ENCODE results near the gene FAIM2. TPM values are rescaled to one million over a fixed set of nuclear protein-coding genes. Genes with fewer than 3 reads are reported as not detected.

The FAIM2 gene
- total and polyA plus RNA-seq, 10 of the 15 experiments (the other 5 are each of a cell fraction or from before 2014, with no cell fraction given) = not detected

- in situ Hi-C loops (cut with MboI) (no loop called here), intact Hi-C loops (cut with micrococcal nuclease; ENCODE audit: unreplicated experiment) (no loop called here)
- Histone ChIP-seq H3K9me3 (replicated peaks; ENCODE audit: control insufficient read depth, insufficient read depth, low read length) (no peaks in the 10 kb centered on the region), H2AFZ (ENCODE audit: control insufficient read depth, low read depth, low read length) (no peak overlapping the region), H3K4me2 (ENCODE audit: control insufficient read depth, insufficient read depth) (no peak overlapping the region), H3K4me3 (no peak overlapping the region), H3K27ac (ENCODE audit: control insufficient read depth, insufficient read depth) (no peak overlapping the region), H3K79me2 (ENCODE audit: control insufficient read depth, insufficient read depth, low read length) (peaks cover 6% of the 10 kb centered on the region), H3K36me3 (ENCODE audit: control insufficient read depth in 2 of 2, insufficient read depth in 2 of 2, low read length in 1 of 2) (no peaks in the 10 kb centered on the region; a peak in 1 of 4 replicates), H3K9ac (ENCODE audit: control insufficient read depth, insufficient read depth, low read length) (no peak overlapping the region), H3K27me3 (replicated peaks in 1 of 2; ENCODE audit: control insufficient read depth in 2 of 2, insufficient read depth in 2 of 2, low read length in 1 of 2) (no peaks in the 10 kb centered on the region), H3K4me1 (ENCODE audit: control insufficient read depth, insufficient read depth, low read length) (peaks cover 25% of the 10 kb centered on the region), H4K20me1 (ENCODE audit: control insufficient read depth, insufficient read depth) (no peaks in the 10 kb centered on the region)
- CTCF ChIA-PET = interaction anchor here (0.7 kb wide), 1 partner anchor 107 kb away, joined by 3 read pairs; no protein-coding TSS in a partner anchor
- RAD21 ChIA-PET (ENCODE audit: unreplicated experiment) = no interaction called here
- TF ChIP-seq SMARCA5 (IDR thresholded peaks at IDR 0.05) = no peak
- no peak for TF ChIP-seq SUPT20H (IDR thresholded peaks at IDR 0.05; ENCODE audit: borderline replicate concordance, control insufficient read depth, low read depth, low read length)
- TF ChIP-seq EZH2 (IDR thresholded peaks at IDR 0.05; ENCODE audit: borderline replicate concordance, control insufficient read depth, low read depth, low read length) = no peak
- TF ChIP-seq ETV6 (conservative IDR thresholded peaks at IDR 0.05 in 1 of 2, IDR thresholded peaks at IDR 0.05 in 1 of 2; ENCODE audit: borderline replicate concordance in 1 of 2, low read depth in 1 of 2) = no peak
- no peak for TF ChIP-seq SMAD1 (IDR thresholded peaks at IDR 0.05; ENCODE audit: low read depth, partially characterized antibody)
- no peak for TF ChIP-seq LARP7 (IDR thresholded peaks at IDR 0.05)
- TF ChIP-seq EGR1 (IDR thresholded peaks at IDR 0.05; ENCODE audit: borderline replicate concordance in 1 of 2, low read depth in 2 of 2, low read length in 2 of 2) = no peak
- no peak for TF ChIP-seq YY1 (IDR thresholded peaks at IDR 0.05; ENCODE audit: low read depth, low read length)
- TF ChIP-seq IRF4 (IDR thresholded peaks at IDR 0.05; ENCODE audit: low read depth, low read length) = no peak
- no peak for TF ChIP-seq ZNF384 (IDR thresholded peaks at IDR 0.05; ENCODE audit: borderline replicate concordance, low read depth, low read length)
- no peak for TF ChIP-seq EED (IDR thresholded peaks at IDR 0.05; ENCODE audit: low read depth)
- no peak for TF ChIP-seq HDAC6 (IDR thresholded peaks at IDR 0.05; ENCODE audit: unreplicated experiment)
- no peak for TF ChIP-seq SMAD5 (IDR thresholded peaks at IDR 0.05; ENCODE audit: low read depth)
- BruUV-seq (replicated peaks) = no TSS peak
- FAIRE-seq = no peak
- POLR2A ChIA-PET = no interaction called here
- DNase-seq (ENCODE audit: low read depth, low spot score) = no peak
- 85% methylated on average over 7 of the region's 7 CpGs for WGBS (ENCODE audit: insufficient coverage, insufficient replicate concordance, low lambda C conversion rate, missing lambda C conversion rate)
- SMC1A ChIA-PET (ENCODE audit: uncharacterized antibody, unreplicated experiment) = no interaction called here
- no peak for ATAC-seq
Observed at GRCh38 chr12:49818241-49818895, 85.3 kb downstream of the FAIM2 start.

Other genes with a start within 250 kb of the FAIM2 start
Only the 7 nearest of the 12 such genes appear.
- gene NCKAP5L, start 75.5 kb downstream of the FAIM2 start, total RNA-seq (2014; rRNA removed) = 8.2 TPM in 2 replicates
- 4.3 and 4.4 TPM in 2 replicates for gene NCKAP5L, start 75.5 kb downstream of the FAIM2 start, total RNA-seq (2014; rRNA removed; fragmentation: Illumina TruSeq; extraction: Trizol)
- gene NCKAP5L, start 75.5 kb downstream of the FAIM2 start, total RNA-seq (2021) = 14.8 and 15.8 TPM in 2 replicates
- 2.1 and 3.1 TPM in 2 replicates for gene NCKAP5L, start 75.5 kb downstream of the FAIM2 start, polyA plus RNA-seq (2011; rRNA removed)
- gene NCKAP5L, start 75.5 kb downstream of the FAIM2 start, polyA plus RNA-seq (2014; fragmentation: Illumina TruSeq; extraction: Trizol) = 1.1 and 3.4 TPM in 2 replicates
- under 1 TPM; 0.03 to 0.16 TPM for gene NCKAP5L, start 75.5 kb downstream of the FAIM2 start, polyA plus RNA-seq (2014; fragmentation: Nextera tagmentation; extraction: Ambion mirVana)
- gene NCKAP5L, start 75.5 kb downstream of the FAIM2 start, polyA plus RNA-seq (2014; rRNA removed) = 8.1 and 10.7 TPM in 2 replicates
- gene NCKAP5L, start 75.5 kb downstream of the FAIM2 start, polyA plus RNA-seq (2016; fragmentation: Nextera tagmentation; extraction: Ambion mirVana) = 1 to 10 TPM; 4.4 to 5.5 TPM
- 5.8 and 6.0 TPM in 2 replicates for gene BCDIN3D, start 60.8 kb downstream of the FAIM2 start, total RNA-seq (2014; rRNA removed)
- gene BCDIN3D, start 60.8 kb downstream of the FAIM2 start, total RNA-seq (2014; rRNA removed; fragmentation: Illumina TruSeq; extraction: Trizol) = 6.2 and 6.4 TPM in 2 replicates
- 5.6 and 7.1 TPM in 2 replicates for gene BCDIN3D, start 60.8 kb downstream of the FAIM2 start, total RNA-seq (2021)
- gene BCDIN3D, start 60.8 kb downstream of the FAIM2 start, polyA plus RNA-seq (2011; rRNA removed) = 3.7 and 4.1 TPM in 2 replicates
- gene BCDIN3D, start 60.8 kb downstream of the FAIM2 start, polyA plus RNA-seq (2014; fragmentation: Illumina TruSeq; extraction: Trizol) = 6.7 and 7.8 TPM in 2 replicates
- gene BCDIN3D, start 60.8 kb downstream of the FAIM2 start, polyA plus RNA-seq (2014; fragmentation: Nextera tagmentation; extraction: Ambion mirVana) = 1 to 10 TPM; 5.5 to 6.3 TPM
- 4.7 and 7.2 TPM in 2 replicates for gene BCDIN3D, start 60.8 kb downstream of the FAIM2 start, polyA plus RNA-seq (2014; rRNA removed)
- gene BCDIN3D, start 60.8 kb downstream of the FAIM2 start, polyA plus RNA-seq (2016; fragmentation: Nextera tagmentation; extraction: Ambion mirVana) = 1 to 10 TPM; 6.5 to 6.8 TPM
- gene AQP2, start 46.8 kb upstream of the FAIM2 start, total RNA-seq (2014; rRNA removed) = not detected in 2 replicates
- gene AQP2, start 46.8 kb upstream of the FAIM2 start, total RNA-seq (2014; rRNA removed; fragmentation: Illumina TruSeq; extraction: Trizol) = not detected in 2 replicates
- not detected in 2 replicates for gene AQP2, start 46.8 kb upstream of the FAIM2 start, total RNA-seq (2021)
- gene AQP2, start 46.8 kb upstream of the FAIM2 start, polyA plus RNA-seq (2011; rRNA removed) = not detected in 2 replicates
- not detected in 2 replicates for gene AQP2, start 46.8 kb upstream of the FAIM2 start, polyA plus RNA-seq (2014; fragmentation: Illumina TruSeq; extraction: Trizol)
- not detected for gene AQP2, start 46.8 kb upstream of the FAIM2 start, polyA plus RNA-seq (2014; fragmentation: Nextera tagmentation; extraction: Ambion mirVana)
- gene AQP2, start 46.8 kb upstream of the FAIM2 start, polyA plus RNA-seq (2014; rRNA removed) = not detected in 2 replicates
- not detected for gene AQP2, start 46.8 kb upstream of the FAIM2 start, polyA plus RNA-seq (2016; fragmentation: Nextera tagmentation; extraction: Ambion mirVana)
- not detected in 2 replicates for gene AQP5, start 58.0 kb upstream of the FAIM2 start, total RNA-seq (2014; rRNA removed)
- not detected in 2 replicates for gene AQP5, start 58.0 kb upstream of the FAIM2 start, total RNA-seq (2014; rRNA removed; fragmentation: Illumina TruSeq; extraction: Trizol)
- gene AQP5, start 58.0 kb upstream of the FAIM2 start, total RNA-seq (2021) = not detected in 2 replicates
- not detected in 2 replicates for gene AQP5, start 58.0 kb upstream of the FAIM2 start, polyA plus RNA-seq (2011; rRNA removed)
- not detected in 2 replicates for gene AQP5, start 58.0 kb upstream of the FAIM2 start, polyA plus RNA-seq (2014; fragmentation: Illumina TruSeq; extraction: Trizol)
- gene AQP5, start 58.0 kb upstream of the FAIM2 start, polyA plus RNA-seq (2014; fragmentation: Nextera tagmentation; extraction: Ambion mirVana) = not detected
- not detected in 2 replicates for gene AQP5, start 58.0 kb upstream of the FAIM2 start, polyA plus RNA-seq (2014; rRNA removed)
- not detected for gene AQP5, start 58.0 kb upstream of the FAIM2 start, polyA plus RNA-seq (2016; fragmentation: Nextera tagmentation; extraction: Ambion mirVana)
- gene AQP6, start 69.0 kb upstream of the FAIM2 start, total RNA-seq (2014; rRNA removed) = not detected in 2 replicates
- not detected in 2 replicates for gene AQP6, start 69.0 kb upstream of the FAIM2 start, total RNA-seq (2014; rRNA removed; fragmentation: Illumina TruSeq; extraction: Trizol)
- not detected in 2 replicates for gene AQP6, start 69.0 kb upstream of the FAIM2 start, total RNA-seq (2021)
- gene AQP6, start 69.0 kb upstream of the FAIM2 start, polyA plus RNA-seq (2011; rRNA removed) = not detected in 2 replicates
- gene AQP6, start 69.0 kb upstream of the FAIM2 start, polyA plus RNA-seq (2014; fragmentation: Illumina TruSeq; extraction: Trizol) = not detected in 2 replicates
- not detected for gene AQP6, start 69.0 kb upstream of the FAIM2 start, polyA plus RNA-seq (2014; fragmentation: Nextera tagmentation; extraction: Ambion mirVana)
- not detected in 2 replicates for gene AQP6, start 69.0 kb upstream of the FAIM2 start, polyA plus RNA-seq (2014; rRNA removed)
- not detected for gene AQP6, start 69.0 kb upstream of the FAIM2 start, polyA plus RNA-seq (2016; fragmentation: Nextera tagmentation; extraction: Ambion mirVana)
- gene RACGAP1, start 121.6 kb upstream of the FAIM2 start, total RNA-seq (2014; rRNA removed) = 68.3 and 76.5 TPM in 2 replicates
- 74.2 and 75.9 TPM in 2 replicates for gene RACGAP1, start 121.6 kb upstream of the FAIM2 start, total RNA-seq (2014; rRNA removed; fragmentation: Illumina TruSeq; extraction: Trizol)
- gene RACGAP1, start 121.6 kb upstream of the FAIM2 start, total RNA-seq (2021) = 87.9 and 95.5 TPM in 2 replicates
- gene RACGAP1, start 121.6 kb upstream of the FAIM2 start, polyA plus RNA-seq (2011; rRNA removed) = 86.0 and 113 TPM in 2 replicates
- gene RACGAP1, start 121.6 kb upstream of the FAIM2 start, polyA plus RNA-seq (2014; fragmentation: Illumina TruSeq; extraction: Trizol) = 82.0 and 93.1 TPM in 2 replicates
- gene RACGAP1, start 121.6 kb upstream of the FAIM2 start, polyA plus RNA-seq (2014; fragmentation: Nextera tagmentation; extraction: Ambion mirVana) = 10 to 100 TPM; 32.4 to 40.7 TPM
- 47.3 and 59.2 TPM in 2 replicates for gene RACGAP1, start 121.6 kb upstream of the FAIM2 start, polyA plus RNA-seq (2014; rRNA removed)
- 10 to 100 TPM; 78.2 TPM for gene RACGAP1, start 121.6 kb upstream of the FAIM2 start, polyA plus RNA-seq (2016; fragmentation: Nextera tagmentation; extraction: Ambion mirVana)
- 0.05 and 0.28 TPM in 2 replicates for gene ASIC1, start 153.7 kb upstream of the FAIM2 start, total RNA-seq (2014; rRNA removed)
- not detected in 2 replicates for gene ASIC1, start 153.7 kb upstream of the FAIM2 start, total RNA-seq (2014; rRNA removed; fragmentation: Illumina TruSeq; extraction: Trizol)
- gene ASIC1, start 153.7 kb upstream of the FAIM2 start, total RNA-seq (2021) = 0.13 and 0.26 TPM in 2 replicates
- gene ASIC1, start 153.7 kb upstream of the FAIM2 start, polyA plus RNA-seq (2011; rRNA removed) = 0.14 and 0.27 TPM in 2 replicates
- 0.08 and 0.09 TPM in 2 replicates for gene ASIC1, start 153.7 kb upstream of the FAIM2 start, polyA plus RNA-seq (2014; fragmentation: Illumina TruSeq; extraction: Trizol)
- gene ASIC1, start 153.7 kb upstream of the FAIM2 start, polyA plus RNA-seq (2014; fragmentation: Nextera tagmentation; extraction: Ambion mirVana) = under 1 TPM in 1 of 2 experiments, not detected in 1; 0.02 TPM
- 0.01 and 0.15 TPM in 2 replicates for gene ASIC1, start 153.7 kb upstream of the FAIM2 start, polyA plus RNA-seq (2014; rRNA removed)
- gene ASIC1, start 153.7 kb upstream of the FAIM2 start, polyA plus RNA-seq (2016; fragmentation: Nextera tagmentation; extraction: Ambion mirVana) = not detected

Data from GM12878 (cell line).